Measurements from ENCODE around the gene ZCCHC24.

GRCh38 chr10:79334573-79334972, 110.9 kb downstream of the ZCCHC24 start:
- TF ChIP-seq CTCF (conservative IDR thresholded peaks at IDR 0.05 in 1 of 2, IDR thresholded peaks at IDR 0.05 in 1 of 2; ENCODE audit: low read depth in 1 of 2, low read length in 2 of 2) (no peak), EZH2 (IDR thresholded peaks at IDR 0.05; ENCODE audit: low read length, missing control alignments) (no peak)

Measured in fibroblast of lung (primary cell).